ENCODE measurements around the gene ARHGEF7. TPM values are rescaled to one million over a fixed set of nuclear protein-coding genes. Genes with fewer than 3 reads are reported as not detected.
A peak's percentile ranks its signal among the peaks of the same experiment; 100 is the strongest.
"Not testable (repeated sequence)": the region's sequence is repeated elsewhere in the genome, so short reads cannot be mapped to it uniquely, and the experiment has no call there.

The ARHGEF7 gene
- 146 TPM for total RNA-seq

GRCh38 chr13:111115061-111115964, at the start of gene ARHGEF7:
ARHGEF7 (plus strand) TSS chr13:111115310; CDS start chr13:111115527, 217 bp downstream.
- DNase-seq (ENCODE audit: low spot score) = no peak
- ATAC-seq = no peak
- intact Hi-C loops (cut with DNase I) = loop anchor here (5.0 kb wide), 1 partner anchor 1358 kb away; no protein-coding TSS in a partner anchor

- no peak for DNase-seq (ENCODE audit: low spot score)
- no peak for ATAC-seq
Measured at GRCh38 chr13:111065698-111066097, 49.4 kb upstream of the ARHGEF7 start.

GRCh38 chr13:111066544-111066943, 48.6 kb upstream of the ARHGEF7 start:
- peak; percentile 33 for ATAC-seq
- no peak for DNase-seq (ENCODE audit: low spot score)
- intact Hi-C loops (cut with DNase I) = loop anchor here (5.0 kb wide), 1 partner anchor 156 kb away; no protein-coding TSS in a partner anchor

More at GRCh38 chr13:111065698-111066097, 49.4 kb upstream of the ARHGEF7 start:
- intact Hi-C loops (cut with DNase I) = loop anchor here (5.0 kb wide), 1 partner anchor 157 kb away; no protein-coding TSS in a partner anchor

GRCh38 chr13:111068009-111068350, 47.1 kb upstream of the ARHGEF7 start:
- DNase-seq (ENCODE audit: low spot score) = no peak
- intact Hi-C loops (cut with DNase I) = loop anchor here (5.0 kb wide), 1 partner anchor 154 kb away; no protein-coding TSS in a partner anchor

GRCh38 chr13:111071120-111071519, 44.0 kb upstream of the ARHGEF7 start:
- ATAC-seq; intact Hi-C loops (cut with DNase I); DNase-seq (ENCODE audit: low spot score): not testable (repeated sequence)

More at GRCh38 chr13:111068009-111068350, 47.1 kb upstream of the ARHGEF7 start:
- ATAC-seq = no peak

GRCh38 chr13:111071526-111071925, 43.6 kb upstream of the ARHGEF7 start:
- DNase-seq (ENCODE audit: low spot score); intact Hi-C loops (cut with DNase I); ATAC-seq: not testable (repeated sequence)

GRCh38 chr13:111074826-111075225, 40.3 kb upstream of the ARHGEF7 start:
- DNase-seq (ENCODE audit: low spot score) = no peak
- ATAC-seq = no peak
- intact Hi-C loops (cut with DNase I) = no loop called here

GRCh38 chr13:111076155-111077013, 38.7 kb upstream of the ARHGEF7 start:
- intact Hi-C loops (cut with DNase I) = no loop called here
- DNase-seq (ENCODE audit: low spot score) = no peak
- ATAC-seq = no peak

GRCh38 chr13:111079375-111079774, 35.7 kb upstream of the ARHGEF7 start:
- no peak for ATAC-seq
- intact Hi-C loops (cut with DNase I) = no loop called here

GRCh38 chr13:111080642-111081041, 34.5 kb upstream of the ARHGEF7 start:
- no peak for DNase-seq (ENCODE audit: low spot score)
- ATAC-seq = no peak
- intact Hi-C loops (cut with DNase I) = no loop called here

More at GRCh38 chr13:111079375-111079774, 35.7 kb upstream of the ARHGEF7 start:
- DNase-seq (ENCODE audit: low spot score) = no peak

- ATAC-seq = no peak
- intact Hi-C loops (cut with DNase I) = no loop called here
Measured at GRCh38 chr13:111082240-111082639, 32.9 kb upstream of the ARHGEF7 start.

GRCh38 chr13:111082769-111083168, 32.3 kb upstream of the ARHGEF7 start:
- ATAC-seq; DNase-seq (ENCODE audit: low spot score); intact Hi-C loops (cut with DNase I): not testable (repeated sequence)

More at GRCh38 chr13:111082240-111082639, 32.9 kb upstream of the ARHGEF7 start:
- no peak for DNase-seq (ENCODE audit: low spot score)

GRCh38 chr13:111083693-111084092, 31.4 kb upstream of the ARHGEF7 start:
- DNase-seq (ENCODE audit: low spot score); intact Hi-C loops (cut with DNase I); ATAC-seq: not testable (repeated sequence)

- DNase-seq (ENCODE audit: low spot score) (no peak), ATAC-seq (no peak)
- intact Hi-C loops (cut with DNase I) = no loop called here
Measured at GRCh38 chr13:111090169-111090568, 24.9 kb upstream of the ARHGEF7 start.

- intact Hi-C loops (cut with DNase I) = no loop called here
- ATAC-seq (no peak), DNase-seq (ENCODE audit: low spot score) (no peak)
Measured at GRCh38 chr13:111092685-111093084, 22.4 kb upstream of the ARHGEF7 start.

- intact Hi-C loops (cut with DNase I) = no loop called here
Measured at GRCh38 chr13:111093136-111093535, 22.0 kb upstream of the ARHGEF7 start.

GRCh38 chr13:111093634-111094033, 21.5 kb upstream of the ARHGEF7 start:
- intact Hi-C loops (cut with DNase I) = no loop called here
- DNase-seq (ENCODE audit: low spot score) (no peak), ATAC-seq (no peak)

More at GRCh38 chr13:111093136-111093535, 22.0 kb upstream of the ARHGEF7 start:
- DNase-seq (ENCODE audit: low spot score) (no peak), ATAC-seq (no peak)

- ATAC-seq = no peak
- intact Hi-C loops (cut with DNase I) = no loop called here
- no peak for DNase-seq (ENCODE audit: low spot score)
Measured at GRCh38 chr13:111095031-111095840, 19.9 kb upstream of the ARHGEF7 start.
